CD4-positive, CD25-positive, alpha-beta regulatory T cell (primary cell): ENCODE results near the gene WDR64. TPM values are rescaled to one million over a fixed set of nuclear protein-coding genes. Genes with fewer than 3 reads are reported as not detected.

Source experiments
- ATAC-seq, 2 donors: fragments of 150-1000 bp; cut with Tn5 transposase; one replicate each; pipeline ENCODE4 v1.10.0; 2021; ENCODE audit warnings: low read depth in 2 of 2, moderate number of reproducible peaks in 2 of 2, moderate library complexity in 1 of 2
- DNase-seq, 3 donors: peaks; one replicate each; pipeline versions ENCODE4 v3.0.0 to v3.0.0-alpha.2; 2012 to 2022; ENCODE audit warnings: mixed read lengths in 1 of 3
- H3K27ac ChIP-seq: one replicate; pipeline ENCODE4 v1.7.0; 2013; ENCODE audit warnings: mild to moderate bottlenecking, low read length; ENCODE audit not compliant: insufficient read depth, poor library complexity, severe bottlenecking
- H3K27me3 ChIP-seq: one replicate; pipeline ENCODE4 v1.7.0; 2013; ENCODE audit warnings: low read length; ENCODE audit not compliant: control insufficient read depth, insufficient read depth
- H3K36me3 ChIP-seq: one replicate; pipeline ENCODE4 v1.7.0; 2013; ENCODE audit warnings: mild to moderate bottlenecking, low read length, moderate library complexity; ENCODE audit not compliant: control insufficient read depth, insufficient read depth
- H3K4me1 ChIP-seq: 2 replicates; pipeline ENCODE4 v1.7.0; 2013; ENCODE audit warnings: mild to moderate bottlenecking, low read length; ENCODE audit not compliant: insufficient read depth, control insufficient read depth, poor library complexity, severe bottlenecking
- H3K4me3 ChIP-seq: one replicate; pipeline ENCODE4 v1.7.0; 2013; ENCODE audit warnings: low read depth, mild to moderate bottlenecking, low read length, moderate library complexity
- H3K9me3 ChIP-seq, 2 experiments: 1 replicate in 1 of 2; 2 replicates in 1 of 2; pipeline ENCODE4 v1.7.0; 2013; ENCODE audit warnings: low read length in 2 of 2, mild to moderate bottlenecking in 1 of 2, moderate library complexity in 1 of 2; ENCODE audit not compliant: control insufficient read depth in 2 of 2
- H3K27ac Mint-ChIP-seq, 3 donors: one replicate each; pipeline ENCODE4 v1.8.0; 2020 to 2022; ENCODE audit warnings: mild to moderate bottlenecking in 3 of 3, mixed read lengths in 3 of 3, moderate library complexity in 2 of 3
- H3K27me3 Mint-ChIP-seq: one replicate; pipeline ENCODE4 v1.8.0; 2022; ENCODE audit warnings: mild to moderate bottlenecking, mixed read lengths
- H3K36me3 Mint-ChIP-seq: one replicate; pipeline ENCODE4 v1.8.0; 2020; ENCODE audit warnings: mixed read lengths
- H3K4me1 Mint-ChIP-seq, 4 donors: one replicate each; pipeline ENCODE4 v1.8.0; 2020 to 2022; ENCODE audit warnings: mixed read lengths in 4 of 4, mild to moderate bottlenecking in 1 of 4
- H3K4me3 Mint-ChIP-seq, 4 donors: one replicate each; pipeline ENCODE4 v1.8.0; 2020 to 2022; ENCODE audit warnings: mild to moderate bottlenecking in 4 of 4, mixed read lengths in 4 of 4, moderate library complexity in 3 of 4
- H3K9me3 Mint-ChIP-seq, 7 donors: one replicate each; pipeline ENCODE4 v1.8.0; 2020 to 2022; ENCODE audit warnings: mixed read lengths in 7 of 7, mild to moderate bottlenecking in 3 of 7, moderate library complexity in 2 of 7
- polyA plus RNA-seq, 4 donors: library from polyadenylated mRNA; unstranded; fragments of 300-500 nt; fragmentation: Illumina TruSeq; gene quantifications; one replicate each; pipeline ENCODE4 v1.2.3, GENCODE V29; 2021
- total RNA-seq: library from RNA; stranded (reverse); gene quantifications from one replicate; pipeline ENCODE4 v1.2.3, GENCODE V29; 2022

The WDR64 gene
- total and polyA plus RNA-seq, 5 donors from 2014 or later, result 0.08 to 1.00 (median 0.35) TPM; not detected in 2

DNA sequence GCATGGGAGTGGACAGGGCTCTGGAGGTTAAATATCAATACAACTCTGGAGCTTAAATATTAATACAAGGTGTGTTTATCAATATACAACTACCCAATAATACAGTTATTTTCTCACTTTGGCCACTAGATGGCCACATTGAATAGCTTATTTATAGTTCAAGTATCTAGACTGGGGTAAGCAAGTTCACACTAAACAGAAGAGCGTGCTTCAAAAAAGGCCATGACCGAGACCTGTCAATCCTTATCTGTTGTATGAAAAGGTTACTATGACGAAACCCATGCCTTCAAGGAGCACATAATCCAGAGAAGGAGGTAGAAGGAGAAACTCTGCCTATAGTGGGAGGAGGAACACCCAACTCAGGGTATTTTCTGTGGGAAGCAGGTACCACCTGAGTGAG lies 41.0 kb upstream of the WDR64 start:
- Histone ChIP-seq H3K9me3 (no peaks in the 10 kb centered on the region), H3K36me3 (no peaks in the 10 kb centered on the region), H3K4me1 (no peaks in the 10 kb centered on the region), H3K27me3 (no peaks in the 10 kb centered on the region), H3K27ac (no peak overlapping the region), H3K4me3 (no peak overlapping the region)
- Mint-ChIP-seq H3K36me3 (no peaks in the 10 kb centered on the region), H3K9me3 (no peaks in the 10 kb centered on the region), H3K27ac (no peak overlapping the region), H3K4me3 (no peak overlapping the region), H3K4me1 (no peaks in the 10 kb centered on the region), H3K27me3 (no peaks in the 10 kb centered on the region)
- peak; percentile 75 to 77 for ATAC-seq
- DNase-seq, result peak in 2 of 3 donors; percentile 67 to 77

DNA sequence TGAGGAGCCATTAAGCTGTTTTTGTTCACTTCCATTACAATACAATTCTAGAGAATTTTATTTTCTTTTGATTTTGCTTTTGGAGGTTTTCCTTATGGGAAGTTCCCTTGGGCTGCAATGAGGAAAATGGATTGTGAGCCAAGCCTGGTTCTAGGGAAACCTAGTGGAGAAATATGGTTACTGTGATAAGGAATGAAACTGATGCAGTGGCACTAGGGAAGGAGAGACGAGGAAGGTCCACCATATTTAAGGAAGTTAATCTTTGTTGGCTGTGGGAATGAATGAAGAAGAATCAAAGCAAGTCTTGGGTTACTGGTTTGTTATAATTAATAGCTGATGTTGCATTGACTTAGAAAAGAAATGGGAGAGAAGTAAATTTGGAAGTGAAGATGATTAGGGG lies 40.3 kb upstream of the WDR64 start:
- Histone ChIP-seq H3K9me3 (no peaks in the 10 kb centered on the region), H3K4me3 (no peak overlapping the region), H3K4me1 (no peaks in the 10 kb centered on the region), H3K27ac (no peak overlapping the region), H3K27me3 (no peaks in the 10 kb centered on the region), H3K36me3 (no peaks in the 10 kb centered on the region)
- Mint-ChIP-seq H3K4me3 (no peak overlapping the region), H3K36me3 (no peaks in the 10 kb centered on the region), H3K27ac (no peak overlapping the region), H3K9me3 (no peaks in the 10 kb centered on the region), H3K27me3 (no peaks in the 10 kb centered on the region), H3K4me1 (no peaks in the 10 kb centered on the region)
- DNase-seq (no peak), ATAC-seq (no peak)

DNA sequence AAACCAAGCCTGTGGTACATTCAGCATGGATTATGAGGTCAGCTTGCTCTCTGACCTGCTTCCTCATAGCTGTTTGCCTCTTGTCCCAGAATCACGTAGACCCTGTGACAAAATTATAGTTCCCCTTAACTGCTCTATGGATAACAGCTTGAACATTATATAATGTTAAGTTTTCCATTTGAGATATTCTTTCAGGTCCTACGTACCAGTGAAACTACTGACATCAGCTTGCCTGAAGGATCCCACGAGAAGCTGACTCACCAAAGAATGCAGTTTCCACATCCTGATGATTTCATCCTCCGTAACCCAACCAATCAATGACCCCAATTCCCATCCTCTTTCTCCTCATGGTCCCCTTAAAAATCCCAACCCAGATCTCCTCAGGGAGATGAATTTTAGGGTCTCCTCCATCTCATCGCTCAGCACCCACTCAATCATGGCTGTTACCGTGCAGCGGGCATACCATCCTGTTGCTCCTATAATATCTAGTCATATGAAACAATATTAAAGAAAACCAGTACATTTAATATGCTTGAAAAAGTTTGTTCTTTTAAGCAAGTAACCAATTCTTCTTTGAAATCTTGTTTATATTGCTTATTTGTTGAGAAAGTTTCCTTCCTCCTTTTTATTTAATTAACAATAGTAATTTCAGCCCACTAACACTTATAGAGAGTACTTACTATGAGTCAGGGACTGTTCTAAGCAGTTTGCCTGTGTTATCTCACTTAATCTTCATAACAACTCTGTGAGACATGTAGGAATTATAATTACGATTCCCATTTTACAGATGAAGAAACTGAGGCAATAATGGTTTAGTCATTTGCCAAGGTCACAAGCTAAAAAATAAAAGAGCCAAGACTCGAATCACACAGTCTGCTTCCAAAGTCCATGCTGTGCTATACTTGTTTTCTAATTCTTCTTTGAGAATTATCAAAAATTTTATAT lies 39.3 kb upstream of the WDR64 start:
- Histone ChIP-seq H3K27ac (no peak overlapping the region), H3K4me1 (no peaks in the 10 kb centered on the region), H3K9me3 (no peaks in the 10 kb centered on the region), H3K36me3 (no peaks in the 10 kb centered on the region), H3K27me3 (no peaks in the 10 kb centered on the region), H3K4me3 (no peak overlapping the region)
- no peak for DNase-seq
- H3K36me3 Mint-ChIP-seq, result no peaks in the 10 kb centered on the region
- H3K27ac Mint-ChIP-seq, result no peak overlapping the region
- H3K9me3 Mint-ChIP-seq, result no peaks in the 10 kb centered on the region
- no peaks in the 10 kb centered on the region for H3K27me3 Mint-ChIP-seq
- no peak overlapping the region for H3K4me3 Mint-ChIP-seq
- H3K4me1 Mint-ChIP-seq, result no peaks in the 10 kb centered on the region
- no peak for ATAC-seq

DNA sequence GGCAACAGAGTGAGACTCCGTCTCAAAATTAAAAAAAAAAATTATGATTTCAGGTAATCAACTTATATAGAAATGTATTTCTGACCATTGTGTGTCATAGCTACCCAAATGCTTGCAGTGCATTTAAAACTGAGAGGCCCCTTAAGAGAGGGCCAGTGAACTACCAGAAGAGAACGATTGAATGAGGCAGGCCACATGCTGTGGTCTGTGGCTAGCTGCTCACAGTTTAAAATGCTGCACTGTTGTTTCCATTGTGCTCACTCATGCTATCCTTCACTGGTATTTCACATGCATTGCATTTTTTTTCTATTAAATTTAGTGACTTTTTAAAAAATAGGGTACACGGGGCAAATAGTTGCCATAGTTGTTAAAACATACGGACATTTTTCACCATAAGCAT lies 37.9 kb upstream of the WDR64 start:
- no peaks in the 10 kb centered on the region for H3K4me1 ChIP-seq
- Mint-ChIP-seq H3K9me3 (no peaks in the 10 kb centered on the region), H3K27ac (no peak overlapping the region), H3K36me3 (no peaks in the 10 kb centered on the region), H3K4me1 (no peaks in the 10 kb centered on the region), H3K4me3 (no peak overlapping the region), H3K27me3 (no peaks in the 10 kb centered on the region)
- no peaks in the 10 kb centered on the region for H3K27me3 ChIP-seq
- no peak overlapping the region for H3K4me3 ChIP-seq
- H3K9me3 ChIP-seq, result no peaks in the 10 kb centered on the region
- H3K27ac ChIP-seq, result no peak overlapping the region
- DNase-seq (no peak), ATAC-seq (no peak)
- H3K36me3 ChIP-seq, result no peaks in the 10 kb centered on the region

DNA sequence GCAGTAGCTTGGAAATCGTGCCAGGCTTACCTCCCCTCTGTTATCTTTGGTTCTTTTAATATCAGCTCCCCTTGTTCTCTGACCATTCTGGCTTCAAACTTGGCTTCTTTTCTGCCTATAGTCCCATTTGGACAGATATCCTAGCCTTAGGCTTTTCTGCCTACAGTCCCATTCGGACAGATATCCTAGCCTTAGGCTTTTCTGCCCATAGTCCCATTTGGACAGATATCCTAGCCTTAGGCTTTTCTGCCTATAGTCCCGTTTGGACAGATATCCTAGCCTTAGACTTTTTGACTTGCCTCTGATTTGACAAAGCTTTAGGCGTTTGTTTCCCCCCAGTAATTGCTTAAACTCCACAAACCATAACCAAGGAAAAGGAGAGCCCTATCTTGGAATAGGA lies 37.5 kb upstream of the WDR64 start:
- Mint-ChIP-seq H3K36me3 (no peaks in the 10 kb centered on the region), H3K9me3 (no peaks in the 10 kb centered on the region), H3K4me1 (no peaks in the 10 kb centered on the region), H3K4me3 (no peak overlapping the region), H3K27ac (no peak overlapping the region), H3K27me3 (no peaks in the 10 kb centered on the region)
- no peak overlapping the region for H3K4me3 ChIP-seq
- no peaks in the 10 kb centered on the region for H3K36me3 ChIP-seq
- H3K4me1 ChIP-seq, result no peaks in the 10 kb centered on the region
- H3K27ac ChIP-seq, result no peak overlapping the region
- DNase-seq (no peak), ATAC-seq (no peak)
- no peaks in the 10 kb centered on the region for H3K27me3 ChIP-seq
- no peaks in the 10 kb centered on the region for H3K9me3 ChIP-seq

DNA sequence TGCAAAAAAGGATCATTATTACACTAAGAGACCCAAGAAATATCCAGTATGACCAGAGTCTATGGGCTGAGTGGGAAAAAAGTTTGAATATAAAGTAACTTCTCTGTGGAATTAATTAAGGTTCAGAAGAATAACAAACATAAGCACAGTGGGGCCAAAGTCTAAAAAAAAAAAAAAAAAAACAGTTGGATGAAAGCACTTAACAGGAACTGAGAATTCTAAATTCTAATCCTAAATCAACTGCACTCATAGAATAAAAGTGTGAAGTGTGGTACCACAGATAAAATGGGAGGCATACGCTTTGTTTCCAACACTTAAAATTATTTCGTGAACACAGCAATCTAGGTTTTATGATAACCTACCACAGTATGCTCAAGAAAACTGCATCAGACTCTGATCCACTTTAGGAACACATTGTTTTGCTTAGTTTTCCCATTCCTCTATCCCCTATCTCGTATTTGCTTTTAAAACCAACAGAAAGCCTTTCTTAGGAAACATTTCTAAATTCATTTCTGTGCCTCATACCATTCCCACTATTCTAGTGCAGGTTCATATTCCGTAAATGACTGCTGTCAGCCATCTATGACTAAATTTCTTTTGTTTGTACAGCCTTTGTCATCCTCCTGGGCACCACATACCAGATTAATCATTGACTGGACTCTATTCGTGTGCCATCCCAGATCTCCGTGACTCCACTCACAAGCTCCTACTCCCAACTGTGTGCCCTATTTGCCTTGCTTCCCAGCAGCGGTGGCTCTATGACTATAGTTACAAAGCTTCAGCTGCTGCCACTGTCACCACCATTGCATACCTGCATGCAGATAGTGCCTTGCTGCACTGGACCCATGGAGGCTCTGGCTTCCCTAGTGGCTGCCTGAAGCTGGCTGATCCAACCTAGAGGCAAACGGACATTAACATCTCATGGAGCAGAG lies 36.8 kb upstream of the WDR64 start:
- no peaks in the 10 kb centered on the region for H3K4me1 ChIP-seq
- Mint-ChIP-seq H3K9me3 (no peaks in the 10 kb centered on the region), H3K4me1 (no peaks in the 10 kb centered on the region), H3K36me3 (no peaks in the 10 kb centered on the region), H3K4me3 (no peak overlapping the region), H3K27me3 (no peaks in the 10 kb centered on the region), H3K27ac (no peak overlapping the region)
- H3K36me3 ChIP-seq, result no peaks in the 10 kb centered on the region
- no peaks in the 10 kb centered on the region for H3K9me3 ChIP-seq
- ATAC-seq (no peak), DNase-seq (no peak)
- H3K27ac ChIP-seq, result no peak overlapping the region
- H3K27me3 ChIP-seq, result no peaks in the 10 kb centered on the region
- no peak overlapping the region for H3K4me3 ChIP-seq

DNA sequence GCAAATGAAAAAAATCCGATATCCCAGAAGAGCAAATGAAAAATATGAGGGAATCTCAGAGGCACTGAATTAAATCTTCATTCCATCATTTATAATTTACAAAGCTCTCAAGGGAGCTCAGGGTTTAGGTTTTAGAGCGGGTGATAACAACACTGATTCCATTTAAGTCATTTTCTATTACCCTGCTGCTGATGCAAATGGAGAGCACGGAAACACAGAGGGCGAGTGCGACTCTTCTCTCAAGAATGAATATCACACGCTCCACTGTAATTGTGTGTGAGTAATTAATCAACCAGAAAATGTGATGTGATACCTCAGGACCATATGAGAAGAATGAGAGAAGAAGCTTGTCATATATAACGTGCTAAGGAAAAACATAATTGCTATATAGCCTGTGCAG lies 34.7 kb upstream of the WDR64 start:
- Mint-ChIP-seq H3K9me3 (no peaks in the 10 kb centered on the region), H3K36me3 (no peaks in the 10 kb centered on the region), H3K4me3 (no peak overlapping the region), H3K27me3 (no peaks in the 10 kb centered on the region), H3K27ac (no peak overlapping the region), H3K4me1 (peaks cover 0 to 8% (median 0%) of the 10 kb centered on the region in 4 donors)
- Histone ChIP-seq H3K4me1 (no peaks in the 10 kb centered on the region), H3K4me3 (no peak overlapping the region), H3K36me3 (no peaks in the 10 kb centered on the region), H3K27ac (no peak overlapping the region), H3K9me3 (no peaks in the 10 kb centered on the region), H3K27me3 (no peaks in the 10 kb centered on the region)
- ATAC-seq (no peak), DNase-seq (no peak)
